GM12875 (cell line): ENCODE measurements around the gene SH3RF1.

Source experiments
- H3K4me3 ChIP-seq: one replicate; pipeline ENCODE4 v1.5.1; 2011; ENCODE audit warnings: low read depth, low read length, control low read depth
- CTCF ChIP-seq: IDR thresholded peaks from 2 replicates; pipeline ENCODE4 v1.5.1; 2011; ENCODE audit warnings: low read depth, mild to moderate bottlenecking, control low read depth, inconsistent platforms, low read length, moderate library complexity, borderline replicate concordance; ENCODE audit not compliant: insufficient read depth

SH3RF1 gene

GRCh38 chr4:169212981-169213380 lies 57.8 kb downstream of the SH3RF1 start:
- TF ChIP-seq CTCF: no peak
- no peak overlapping the region for H3K4me3 ChIP-seq

- no peak for TF ChIP-seq CTCF
- no peak overlapping the region for H3K4me3 ChIP-seq
Measured at GRCh38 chr4:169210504-169211118, 60.1 kb downstream of the SH3RF1 start.

- no peak overlapping the region for H3K4me3 ChIP-seq
- no peak for TF ChIP-seq CTCF
Measured at GRCh38 chr4:169209388-169209883, 61.3 kb downstream of the SH3RF1 start.

- no peak for TF ChIP-seq CTCF
- no peak overlapping the region for H3K4me3 ChIP-seq
Measured at GRCh38 chr4:169208516-169208915, 62.2 kb downstream of the SH3RF1 start.

GRCh38 chr4:169208090-169208455 lies 62.7 kb downstream of the SH3RF1 start:
- H3K4me3 ChIP-seq: no peak overlapping the region
- no peak for TF ChIP-seq CTCF

- no peak overlapping the region for H3K4me3 ChIP-seq
- no peak for TF ChIP-seq CTCF
Measured at GRCh38 chr4:169207436-169208089, 63.2 kb downstream of the SH3RF1 start.

GRCh38 chr4:169205744-169206080 lies 65.0 kb downstream of the SH3RF1 start:
- TF ChIP-seq CTCF: no peak
- no peak overlapping the region for H3K4me3 ChIP-seq
